HG02571 (cell line): Measurements from ENCODE around the gene LCN1.
"Not testable (repeated sequence)": the region's sequence is repeated elsewhere in the genome, so short reads cannot be mapped to it uniquely, and the experiment has no call there.

Experiments used
- ATAC-seq: cut with Tn5 transposase; IDR thresholded peaks from one replicate; pipeline ENCODE4 v1.9.1; 2021; ENCODE audit warnings: mild to moderate bottlenecking, moderate library complexity; ENCODE audit not compliant: unreplicated experiment

Gene LCN1

DNA sequence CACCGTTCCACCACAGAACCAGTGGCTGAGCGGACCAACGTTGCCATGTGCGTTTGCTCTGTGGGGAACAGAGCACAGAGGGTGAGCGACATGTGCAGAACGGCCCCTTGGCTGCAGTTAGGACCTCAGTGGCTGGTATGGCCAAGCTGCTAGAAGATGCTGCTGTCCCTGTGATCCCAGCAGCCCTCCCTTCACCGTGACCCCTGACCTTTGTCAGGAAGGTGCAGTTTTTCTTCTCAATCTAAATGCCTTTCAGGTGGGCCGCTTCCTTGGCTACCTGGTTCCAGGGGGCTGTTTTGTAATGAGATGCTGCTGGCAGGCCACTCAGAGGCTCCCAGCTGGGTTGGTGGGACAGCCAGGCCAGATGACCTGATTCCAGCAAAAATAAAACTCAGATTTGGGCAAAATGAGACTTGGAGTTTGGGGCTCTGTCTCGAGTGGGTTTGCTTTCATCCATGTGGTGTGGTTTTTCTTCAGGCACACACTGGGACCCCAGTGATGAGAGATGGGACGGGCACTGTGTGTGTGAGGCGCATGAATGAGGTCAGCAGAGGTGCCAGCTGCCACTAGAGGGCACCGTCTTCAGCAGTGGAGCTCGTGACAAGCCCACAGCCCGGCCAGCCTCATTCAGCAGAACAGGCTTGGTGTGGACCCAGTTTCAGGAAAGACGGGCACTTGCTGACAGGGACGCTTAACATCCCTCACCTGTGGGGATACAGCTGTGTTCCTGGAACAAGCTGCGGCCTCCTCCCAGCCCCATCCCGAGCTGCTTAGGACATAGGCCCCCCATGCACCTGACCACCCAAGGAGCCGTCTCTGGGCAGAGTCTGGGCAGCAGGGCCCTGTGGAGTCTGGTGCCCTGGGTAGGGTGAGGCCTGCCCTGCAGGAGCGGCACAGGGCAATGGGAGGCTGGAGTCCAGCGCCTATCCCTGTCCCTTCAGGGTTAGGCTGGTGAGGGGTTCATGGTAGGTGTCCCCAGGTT is 16.7 kb upstream of the LCN1 start:
- ATAC-seq = no peak

DNA sequence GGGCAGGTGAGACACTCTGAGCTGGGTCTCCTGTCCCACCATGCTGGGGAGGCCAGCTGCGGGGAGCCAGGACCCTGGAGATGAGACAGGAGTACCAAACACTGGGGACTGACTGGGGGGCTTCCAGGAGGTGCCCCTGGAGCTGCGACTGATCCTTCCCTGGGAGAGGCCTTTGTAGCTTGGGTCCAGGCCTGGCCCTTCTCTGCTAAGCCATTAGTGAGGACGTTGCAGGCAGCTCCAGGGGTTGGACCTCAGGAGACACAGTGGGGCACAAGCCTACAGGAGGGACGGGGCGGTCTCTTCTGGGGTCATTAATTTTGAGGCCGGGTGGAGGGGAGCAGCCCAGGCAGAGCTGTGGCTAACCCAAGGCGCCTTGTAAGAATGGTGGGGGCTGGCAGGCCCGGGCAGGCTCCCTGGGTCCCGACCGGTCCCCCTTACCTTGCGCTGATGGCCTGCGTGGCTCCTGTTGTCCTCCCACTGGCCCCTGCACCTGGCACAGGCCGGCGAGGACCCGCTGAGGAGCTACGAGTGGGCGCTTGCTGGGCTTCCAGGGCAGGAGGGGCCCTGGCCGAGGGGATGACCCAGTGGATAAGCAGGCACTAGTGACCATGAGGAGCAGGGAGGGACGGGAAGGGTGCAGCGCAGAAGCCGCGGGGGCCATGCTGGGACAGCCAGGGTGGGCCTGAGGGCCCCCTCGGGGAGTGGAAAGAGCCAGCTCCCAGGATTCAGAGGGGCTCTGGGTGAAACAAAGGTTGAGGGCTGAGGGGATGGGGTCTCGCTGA is 15.6 kb upstream of the LCN1 start:
- no peak for ATAC-seq

DNA sequence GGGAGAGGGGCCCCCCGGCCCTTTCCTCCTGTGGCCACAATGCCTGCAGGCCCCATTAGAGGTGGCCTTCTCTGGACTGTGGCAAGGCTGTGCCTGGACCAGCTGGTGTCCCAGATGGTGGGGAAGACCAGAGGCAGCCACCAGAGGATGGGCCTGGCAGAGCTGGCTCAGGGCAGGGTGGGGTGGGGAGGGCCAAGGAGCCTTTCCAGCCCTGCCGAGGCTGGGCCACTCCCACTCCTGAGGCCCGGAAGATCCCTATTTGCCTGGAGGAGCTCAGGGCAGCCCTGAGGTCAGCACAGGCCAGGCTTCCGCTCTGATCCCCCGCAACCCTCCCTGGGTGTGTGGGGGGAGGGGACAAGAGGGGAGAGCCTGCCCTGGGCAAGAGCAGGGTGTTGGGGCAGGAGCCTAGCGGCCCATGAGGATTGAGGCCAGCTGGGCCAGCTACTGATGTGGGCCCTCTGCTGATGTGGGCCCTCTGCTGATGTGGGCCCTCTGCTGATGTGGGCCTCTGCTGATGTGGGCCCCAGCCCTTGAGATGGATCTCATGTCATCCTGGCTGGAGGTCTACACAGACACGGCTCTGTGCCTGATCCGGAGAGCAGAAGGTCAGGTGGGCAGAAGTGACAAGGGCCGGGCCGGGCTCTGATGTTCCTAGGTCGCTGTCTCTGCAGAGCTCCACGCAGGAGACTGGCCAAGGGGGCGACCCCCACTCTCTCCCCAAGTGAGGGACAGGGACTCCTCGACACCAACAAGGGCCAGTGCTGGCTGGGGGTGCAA is 14.7 kb upstream of the LCN1 start:
- no peak for ATAC-seq

GRCh38 chr9:135507104-135508035 is 13.9 kb upstream of the LCN1 start:
- no peak for ATAC-seq

DNA sequence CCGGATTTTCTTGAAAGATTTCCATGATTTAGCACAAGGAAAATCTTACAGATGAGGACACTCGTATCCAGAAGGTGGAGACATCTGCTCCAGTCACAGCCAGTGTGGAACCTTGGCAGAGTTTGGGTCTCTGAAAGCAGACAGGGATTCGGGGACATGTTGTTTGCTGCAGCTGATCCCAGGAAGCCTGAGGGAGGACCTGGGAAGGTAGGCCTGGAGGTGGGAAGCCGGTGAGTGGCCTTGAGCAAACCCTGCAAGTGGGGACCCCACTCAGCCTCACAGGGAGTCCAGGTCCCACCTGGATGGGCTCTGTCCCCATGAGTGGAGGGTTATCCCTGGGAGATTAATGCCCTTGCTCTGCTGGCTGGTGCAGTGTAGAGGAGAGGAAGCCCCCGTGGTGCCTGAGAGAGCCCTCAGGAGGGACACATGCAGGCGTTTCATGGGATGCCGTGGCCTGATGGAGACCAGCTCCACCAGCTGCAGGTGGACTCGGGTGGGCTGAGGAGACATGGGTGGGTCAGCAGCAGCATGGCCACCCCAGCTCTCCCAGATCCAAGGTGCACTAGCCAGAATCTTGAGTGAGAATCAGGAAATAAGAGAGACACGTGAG is 12.9 kb upstream of the LCN1 start:
- no peak for ATAC-seq

DNA sequence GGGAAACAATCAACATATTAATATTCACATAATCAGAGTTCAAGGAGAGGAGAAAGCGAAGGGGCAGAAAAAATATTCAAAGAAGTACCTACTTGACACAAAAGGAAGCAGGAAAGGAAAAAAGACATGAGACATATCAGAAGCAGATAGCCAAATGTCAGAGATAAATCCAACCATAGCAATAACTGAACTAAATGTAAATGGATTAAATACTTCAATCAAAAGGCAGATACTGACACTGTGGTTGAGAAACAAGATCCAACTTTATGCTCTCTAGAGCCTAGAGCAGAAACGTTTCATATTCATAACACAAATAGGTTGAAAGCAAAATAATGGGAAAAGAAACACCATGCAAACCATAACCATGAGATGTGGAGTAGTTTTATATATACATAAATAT is 11.8 kb upstream of the LCN1 start:
- no peak for ATAC-seq

DNA sequence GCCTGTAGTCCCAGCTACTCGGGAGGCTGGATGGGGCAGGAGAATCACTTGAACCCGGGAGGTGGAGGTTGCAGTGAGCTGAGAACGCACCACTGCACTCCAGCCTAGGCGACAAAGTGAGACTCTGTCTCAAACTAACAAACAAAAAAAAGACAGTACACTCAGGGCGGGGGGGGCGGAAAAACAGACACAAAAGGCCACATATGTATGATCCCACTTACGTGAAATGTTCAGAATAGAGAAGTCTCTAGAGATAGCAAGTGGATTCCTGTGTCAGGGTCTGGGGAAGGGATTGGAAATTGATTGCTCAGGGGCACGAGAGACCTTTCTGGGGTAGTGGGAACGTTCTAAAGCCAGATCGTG is 9.0 kb upstream of the LCN1 start:
- no peak for ATAC-seq

GRCh38 chr9:135512904-135513303 is 8.3 kb upstream of the LCN1 start:
- ATAC-seq = no peak

DNA sequence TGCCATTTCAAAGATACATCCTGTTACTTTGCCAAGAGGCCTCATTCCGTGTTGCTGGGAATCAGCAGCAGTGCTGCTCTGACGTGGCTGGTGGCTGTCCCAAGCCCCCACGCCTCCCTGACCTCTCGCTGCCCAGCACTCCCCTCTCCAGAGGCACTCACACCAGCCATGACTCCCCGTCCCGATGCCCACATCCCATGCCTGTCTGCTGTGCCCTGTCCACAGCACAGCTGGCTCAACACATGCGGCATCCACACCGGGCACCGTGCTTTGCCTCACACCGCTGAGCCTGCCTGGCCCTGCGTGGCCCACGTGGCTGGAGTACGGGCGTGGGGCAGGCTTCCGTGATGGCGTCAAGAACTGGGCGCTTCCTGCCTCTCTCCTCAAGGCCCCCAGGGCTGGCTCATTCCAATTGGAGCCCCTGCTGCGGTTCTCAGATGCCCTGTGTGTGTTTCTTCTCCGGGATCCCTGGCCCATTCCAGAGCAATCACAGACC is 7.8 kb upstream of the LCN1 start:
- ATAC-seq = no peak

DNA sequence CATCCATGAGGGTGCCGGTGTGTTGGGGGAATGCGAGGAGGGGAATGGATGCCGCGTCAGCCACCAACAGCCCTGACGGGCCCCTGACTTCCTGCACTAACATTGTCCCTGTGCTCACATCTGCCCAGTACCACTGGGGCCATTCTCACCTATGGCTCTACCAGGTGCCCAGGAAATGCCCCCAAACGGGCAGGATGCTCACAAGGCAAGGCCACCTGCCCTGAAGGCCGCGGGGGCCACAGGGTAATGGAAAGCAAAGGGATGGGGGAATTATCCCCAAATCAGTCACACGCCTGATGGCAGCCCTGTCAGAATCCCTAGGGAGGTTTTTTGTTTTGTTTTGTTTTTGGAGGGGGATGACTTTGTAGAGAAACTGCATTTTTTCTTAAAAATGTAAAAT is 7.3 kb upstream of the LCN1 start:
- ATAC-seq = not testable (repeated sequence)

DNA sequence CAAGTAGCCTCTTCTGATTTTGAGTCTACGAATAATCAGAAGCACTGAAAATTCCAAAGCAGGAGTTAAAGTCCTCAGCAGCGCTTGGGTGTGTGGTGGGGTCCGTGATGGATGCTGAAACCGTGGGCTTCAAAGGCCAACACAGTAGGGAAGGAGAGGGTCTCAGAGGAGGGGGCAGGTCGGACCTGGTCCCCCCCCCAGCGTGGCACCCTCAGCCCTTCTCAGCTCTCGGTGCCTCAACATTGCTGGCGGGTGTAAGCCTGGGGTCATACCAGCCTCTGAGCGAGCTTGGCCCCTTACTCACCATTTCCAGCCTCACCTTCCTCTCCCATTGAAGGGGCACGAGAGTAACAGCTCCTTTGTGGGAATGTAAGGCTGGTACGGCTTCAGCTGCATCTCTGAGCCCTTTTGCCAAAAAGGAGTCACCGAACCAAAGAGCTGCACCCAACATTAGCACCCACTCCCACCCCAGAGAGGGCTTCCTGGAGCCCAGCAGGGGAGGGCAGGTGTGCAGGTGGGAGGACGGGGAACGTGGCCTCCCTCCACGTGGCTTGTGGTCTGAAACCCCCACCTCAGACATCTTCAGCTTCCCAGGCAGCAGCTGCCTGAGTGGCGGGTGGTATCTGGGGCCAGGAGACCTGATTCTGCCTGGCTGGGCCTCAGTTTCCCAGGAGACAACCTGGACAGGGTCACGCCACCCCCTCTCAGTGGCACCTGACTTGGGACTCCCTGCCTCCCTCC is 6.7 kb upstream of the LCN1 start:
- no peak for ATAC-seq

GRCh38 chr9:135515083-135515951 is 5.9 kb upstream of the LCN1 start:
- no peak for ATAC-seq

GRCh38 chr9:135516132-135516860 is 4.9 kb upstream of the LCN1 start:
- no peak for ATAC-seq

GRCh38 chr9:135517407-135517822 is 3.8 kb upstream of the LCN1 start:
- no peak for ATAC-seq

DNA sequence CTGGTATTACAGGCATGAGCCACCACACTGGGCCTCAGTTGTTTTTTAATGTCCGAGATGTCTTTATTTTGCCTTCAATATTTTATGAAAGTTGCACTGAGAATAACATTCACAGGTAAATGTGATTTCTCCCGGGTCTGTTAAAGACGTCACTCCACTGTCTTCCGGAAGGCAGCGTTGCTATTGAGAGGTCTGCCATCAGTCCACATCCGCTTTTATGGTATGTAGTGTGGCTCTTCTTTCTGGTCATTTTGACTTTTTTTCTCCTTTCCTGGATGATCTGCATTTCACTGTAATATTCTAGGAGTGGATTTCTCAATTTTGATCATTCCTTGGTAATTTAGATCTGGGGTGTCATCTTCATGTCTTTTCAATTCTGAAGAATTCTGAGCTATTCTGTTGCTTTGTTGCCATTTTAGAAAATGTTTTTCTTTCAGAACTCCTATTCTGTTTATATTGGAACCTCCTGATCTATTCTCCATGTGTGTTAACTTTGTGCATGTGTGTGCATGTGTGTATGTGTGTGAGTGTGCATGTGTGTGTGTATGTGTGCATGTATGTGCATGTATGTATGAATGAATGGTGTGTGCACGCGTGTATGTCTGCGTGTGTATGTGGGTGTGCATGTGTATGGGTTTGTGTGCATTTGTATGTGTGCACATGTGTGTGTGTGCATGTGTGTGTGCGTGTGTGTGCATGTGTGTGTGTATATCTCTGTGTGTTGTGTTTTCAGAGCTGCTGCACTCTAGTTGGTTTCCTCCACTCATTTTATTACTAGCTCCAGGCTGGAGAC is 1.9 kb upstream of the LCN1 start:
- ATAC-seq = no peak

DNA sequence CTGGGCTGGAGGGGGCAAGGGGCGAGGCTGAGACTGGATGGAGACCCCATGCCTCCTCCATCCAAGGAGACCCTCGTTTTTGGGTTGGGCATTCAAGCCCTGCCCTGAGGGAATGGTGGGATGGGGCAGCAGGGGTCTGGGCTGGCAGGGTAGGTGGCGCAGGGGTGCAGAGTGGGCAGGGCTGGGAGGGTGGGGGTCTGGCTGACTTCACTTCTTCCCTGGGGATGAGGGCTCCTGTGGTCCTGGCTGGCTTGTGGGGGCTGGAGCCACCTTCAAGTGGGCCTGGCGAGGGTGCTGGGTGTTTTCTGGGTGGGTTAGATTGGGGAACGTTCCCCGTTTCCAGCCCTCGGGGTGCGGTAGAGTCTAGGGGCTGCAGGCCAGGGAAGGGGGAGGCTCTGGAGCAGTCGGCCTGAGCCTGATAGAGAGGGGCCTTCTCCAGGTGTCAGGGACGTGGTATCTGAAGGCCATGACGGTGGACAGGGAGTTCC is 412 bp downstream of the LCN1 start:
- ATAC-seq = no peak
